Ascending aorta (tissue), 2 donors: ENCODE data around the gene ATG16L2. TPM values are rescaled to one million over a fixed set of nuclear protein-coding genes. Genes with fewer than 3 reads are reported as not detected.

ENCODE experiments used
- DNase-seq, 2 donors: peaks; one replicate each; pipeline ENCODE4 v3.0.0-alpha.2; 2019; ENCODE audit warnings: low spot score in 2 of 2
- H3K27ac ChIP-seq, 2 donors: fragments of 200-600 bp; sonication (generic); one replicate each; pipeline ENCODE4 v1.5.1; 2016 to 2017; ENCODE audit warnings: mild to moderate bottlenecking in 1 of 2
- H3K27me3 ChIP-seq: fragments of 200-600 bp; sonication (generic); one replicate; pipeline ENCODE4 v1.5.1; 2017
- H3K36me3 ChIP-seq, 2 donors: fragments of 200-600 bp; sonication (generic); one replicate each; pipeline ENCODE4 v1.5.1; 2016
- H3K4me1 ChIP-seq, 2 donors: fragments of 200-600 bp; sonication (generic); one replicate each; pipeline ENCODE4 v1.5.1; 2016 to 2017; ENCODE audit warnings: mild to moderate bottlenecking in 1 of 2
- H3K4me3 ChIP-seq, 2 donors: fragments of 200-600 bp; sonication (generic); one replicate each; pipeline ENCODE4 v1.5.1; 2016 to 2017; ENCODE audit warnings: mild to moderate bottlenecking in 1 of 2
- H3K9me3 ChIP-seq, 2 donors: fragments of 200-600 bp; sonication (generic); one replicate each; pipeline ENCODE4 v1.5.1; 2016
- CTCF ChIP-seq, 3 experiments: fragments of 200-600 bp in 2 of 3; fragments of 450-650 bp in 1 of 3; sonication (generic) in 2 of 3; IDR thresholded peaks; one replicate each; pipeline ENCODE4 v1.5.1; 2016 to 2019; ENCODE audit warnings: antibody characterized with exemption in 3 of 3, mild to moderate bottlenecking in 1 of 3, moderate library complexity in 1 of 3
- intact Hi-C: fragments of 100-400 bp; cut with DNase I; formaldehyde crosslinking; loops from one replicate; pipeline ENCODE4 v1.15.1; 2023
- total RNA-seq: library from RNA; depleted of rRNA; stranded (reverse); fragments of >200 nt; gene quantifications from one replicate; pipeline ENCODE4 v1.1.0, GENCODE V29; 2016

ATG16L2 gene
- total RNA-seq, 1 donor from 2014 or later: 21.2 TPM

DNA sequence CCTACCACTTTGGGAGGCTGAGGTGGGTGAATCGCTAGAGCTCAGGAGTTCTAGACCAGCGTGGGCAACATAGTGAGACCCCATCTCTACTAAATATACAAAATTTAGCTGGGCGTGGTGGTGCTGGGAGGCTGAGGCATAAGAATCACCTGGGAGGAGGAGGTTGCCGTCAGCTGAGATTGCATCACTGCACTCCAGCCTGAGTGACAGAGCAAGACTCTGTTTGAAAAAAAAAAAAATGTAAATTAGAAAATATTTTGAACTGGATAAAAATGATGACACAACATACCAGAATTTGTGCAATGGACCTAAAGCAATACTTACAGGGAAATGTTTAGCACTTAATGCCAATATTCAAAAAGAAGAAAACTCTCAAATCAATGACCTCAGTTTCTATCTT, 46.4 kb downstream of the ATG16L2 start:
- Histone ChIP-seq H3K4me3 (no peak overlapping the region), H3K36me3 (no peaks in the 10 kb centered on the region), H3K27me3 (no peaks in the 10 kb centered on the region), H3K27ac (peak overlapping the region; percentile 60 to 64), H3K4me1 (peaks cover 3 to 47% of the 10 kb centered on the region in 2 donors), H3K9me3 (no peaks in the 10 kb centered on the region)
- DNase-seq: no peak
- intact Hi-C loops: no loop called here
- no peak for TF ChIP-seq CTCF (IDR thresholded peaks at IDR 0.05)

DNA sequence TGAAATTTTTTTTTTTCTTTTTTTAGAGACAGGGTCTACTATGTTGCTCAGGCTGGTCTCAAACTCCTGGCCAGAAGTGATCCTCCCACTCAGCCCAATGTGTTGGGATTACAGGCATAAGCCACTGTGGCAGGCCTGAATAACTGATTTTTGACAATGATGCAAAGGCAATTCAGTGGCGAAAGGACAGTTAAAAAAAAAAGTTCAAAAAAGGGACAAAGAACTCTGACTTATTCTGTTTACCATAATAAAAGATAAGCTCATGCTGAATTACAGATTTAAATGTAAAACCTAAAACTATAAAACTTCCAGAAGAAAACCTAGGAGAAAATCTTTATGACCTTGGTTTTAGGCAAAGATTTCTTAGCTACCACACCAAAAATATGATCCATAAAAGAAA, 48.9 kb downstream of the ATG16L2 start:
- no peak for DNase-seq
- intact Hi-C loops: no loop called here
- H3K4me3 ChIP-seq: no peak overlapping the region
- no peaks in the 10 kb centered on the region for H3K9me3 ChIP-seq
- H3K27ac ChIP-seq: peak overlapping the region; percentile 54 to 71
- H3K4me1 ChIP-seq: peaks cover 5 to 40% of the 10 kb centered on the region in 2 donors
- TF ChIP-seq CTCF (IDR thresholded peaks at IDR 0.05): no peak
- H3K36me3 ChIP-seq: no peaks in the 10 kb centered on the region
- H3K27me3 ChIP-seq: no peaks in the 10 kb centered on the region

DNA sequence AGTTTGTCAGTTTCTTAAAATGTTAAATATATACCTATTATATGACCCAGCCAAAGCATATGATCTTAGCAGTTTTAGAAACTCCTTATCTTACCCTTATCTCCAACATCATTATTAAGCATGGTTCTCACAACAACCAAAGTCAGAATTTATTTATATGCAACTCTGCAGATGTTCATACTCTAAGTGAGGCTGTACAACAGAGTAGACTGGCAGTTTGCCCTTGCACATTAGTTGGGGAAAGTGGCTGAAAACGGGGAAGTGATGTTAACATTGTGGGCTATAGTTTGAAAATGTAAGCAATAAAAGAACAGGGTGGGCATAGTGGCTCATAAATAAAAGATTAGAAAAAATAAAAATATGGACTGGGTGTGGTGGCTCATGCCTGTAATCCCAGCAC, 49.7 kb downstream of the ATG16L2 start:
- Histone ChIP-seq H3K4me3 (no peak overlapping the region), H3K36me3 (no peaks in the 10 kb centered on the region), H3K27me3 (no peaks in the 10 kb centered on the region), H3K4me1 (peaks cover 5 to 38% of the 10 kb centered on the region in 2 donors), H3K9me3 (no peaks in the 10 kb centered on the region), H3K27ac (peak overlapping the region; percentile 67 to 71)
- intact Hi-C loops: no loop called here
- no peak for TF ChIP-seq CTCF (IDR thresholded peaks at IDR 0.05)
- no peak for DNase-seq

GRCh38 chr11:72864702-72865655, 50.8 kb downstream of the ATG16L2 start:
- Histone ChIP-seq H3K4me1 (peaks cover 5 to 41% of the 10 kb centered on the region in 2 donors), H3K36me3 (no peaks in the 10 kb centered on the region), H3K27ac (peak overlapping the region; percentile 67 to 77), H3K9me3 (no peaks in the 10 kb centered on the region), H3K27me3 (no peaks in the 10 kb centered on the region), H3K4me3 (peak overlapping the region in 1 of 2 donors; percentile 24)
- intact Hi-C loops: no loop called here
- TF ChIP-seq CTCF (IDR thresholded peaks at IDR 0.05): no peak
- DNase-seq: no peak

DNA sequence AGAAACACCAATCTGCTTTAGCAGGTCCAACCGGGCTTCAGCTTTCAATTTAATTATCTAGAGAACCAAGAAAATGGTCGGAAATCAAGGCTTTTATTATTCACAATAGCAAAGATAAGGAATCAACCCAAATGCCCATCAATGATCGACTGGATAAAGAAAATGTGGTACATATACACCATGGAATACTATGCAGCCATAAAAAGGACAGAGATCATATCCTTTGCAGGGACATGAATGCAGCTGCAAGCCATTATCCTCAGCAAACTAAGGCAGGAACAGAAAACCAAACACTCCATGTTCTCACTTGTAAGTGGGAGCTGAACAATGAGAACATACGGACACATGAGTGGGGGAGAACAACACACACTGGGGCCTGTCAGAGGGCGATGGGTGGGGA, 53.8 kb downstream of the ATG16L2 start:
- Histone ChIP-seq H3K4me3 (no peak overlapping the region), H3K27me3 (no peaks in the 10 kb centered on the region), H3K4me1 (peaks cover 5 to 34% of the 10 kb centered on the region in 2 donors), H3K36me3 (no peaks in the 10 kb centered on the region), H3K9me3 (no peaks in the 10 kb centered on the region), H3K27ac (no peak overlapping the region)
- TF ChIP-seq CTCF (IDR thresholded peaks at IDR 0.05): no peak
- intact Hi-C loops: no loop called here
- DNase-seq: no peak
